ENCODE data around the gene ACRV1. TPM values are rescaled to one million over a fixed set of nuclear protein-coding genes. Genes with fewer than 3 reads are reported as not detected.

The ACRV1 gene
- total and polyA plus RNA-seq, 4 donors: not detected

DNA sequence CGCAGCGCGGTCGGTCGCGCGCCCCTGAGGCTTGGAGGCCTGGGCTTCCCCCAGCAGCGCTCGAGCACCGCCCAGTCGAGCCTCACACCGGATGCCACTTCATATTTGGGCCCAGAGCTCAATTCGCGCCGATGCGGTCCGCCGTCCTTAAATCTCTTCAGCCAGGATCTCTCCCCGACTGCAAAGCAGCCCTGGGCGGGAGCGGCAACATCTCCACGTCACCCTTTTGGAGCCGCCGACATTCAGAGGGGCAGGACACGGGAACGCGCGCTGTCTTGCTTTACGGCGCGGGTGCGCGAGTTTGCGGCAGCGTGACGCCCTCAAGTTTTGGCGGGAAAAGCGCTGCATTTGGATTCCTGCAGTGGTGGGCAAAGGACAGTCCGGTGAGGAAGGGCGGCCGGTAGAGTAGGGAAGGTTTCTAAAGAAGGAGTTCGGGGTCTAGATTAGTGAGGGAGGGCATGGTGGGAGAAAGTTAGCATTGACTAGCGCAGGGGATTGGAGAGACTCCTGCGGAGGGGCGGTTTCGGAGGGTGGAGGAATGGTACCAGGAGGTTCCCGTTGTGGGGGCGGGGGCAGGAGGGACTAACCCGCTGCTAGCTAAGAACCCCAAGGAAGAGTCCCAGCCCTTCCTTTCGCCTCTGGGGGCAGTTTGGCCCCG, 54.9 kb downstream of the ACRV1 start:
- DNase-seq (peak; percentile 95 to 97 (median 96)), ATAC-seq (ENCODE audit: insufficient read depth, low FRiP score) (peak; percentile 93)
- TF ChIP-seq, protein P1, sequence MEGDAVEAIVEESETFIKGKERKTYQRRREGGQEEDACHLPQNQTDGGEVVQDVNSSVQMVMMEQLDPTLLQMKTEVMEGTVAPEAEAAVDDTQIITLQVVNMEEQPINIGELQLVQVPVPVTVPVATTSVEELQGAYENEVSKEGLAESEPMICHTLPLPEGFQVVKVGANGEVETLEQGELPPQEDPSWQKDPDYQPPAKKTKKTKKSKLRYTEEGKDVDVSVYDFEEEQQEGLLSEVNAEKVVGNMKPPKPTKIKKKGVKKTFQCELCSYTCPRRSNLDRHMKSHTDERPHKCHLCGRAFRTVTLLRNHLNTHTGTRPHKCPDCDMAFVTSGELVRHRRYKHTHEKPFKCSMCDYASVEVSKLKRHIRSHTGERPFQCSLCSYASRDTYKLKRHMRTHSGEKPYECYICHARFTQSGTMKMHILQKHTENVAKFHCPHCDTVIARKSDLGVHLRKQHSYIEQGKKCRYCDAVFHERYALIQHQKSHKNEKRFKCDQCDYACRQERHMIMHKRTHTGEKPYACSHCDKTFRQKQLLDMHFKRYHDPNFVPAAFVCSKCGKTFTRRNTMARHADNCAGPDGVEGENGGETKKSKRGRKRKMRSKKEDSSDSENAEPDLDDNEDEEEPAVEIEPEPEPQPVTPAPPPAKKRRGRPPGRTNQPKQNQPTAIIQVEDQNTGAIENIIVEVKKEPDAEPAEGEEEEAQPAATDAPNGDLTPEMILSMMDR (IDR thresholded peaks at IDR 0.05; ENCODE audit: control extremely low read depth, extremely low read depth): no peak
- peaks cover 0 to 18% (median 3%) of the 10 kb centered on the region in 5 donors for H3K4me1 ChIP-seq (ENCODE audit: control insufficient read depth in 5 of 5, insufficient read depth in 5 of 5, low read length in 5 of 5)
- H3K9me3 ChIP-seq (ENCODE audit: control insufficient read depth in 4 of 4, insufficient read depth in 3 of 4, low read length in 3 of 4): no peaks in the 10 kb centered on the region
- peaks cover 2 to 5% (median 3%) of the 10 kb centered on the region in 4 donors for H3K36me3 ChIP-seq (ENCODE audit: control insufficient read depth in 4 of 4, insufficient read depth in 4 of 4, low read length in 4 of 4)
- H3K4me3 ChIP-seq: peak overlapping the region; percentile 84
- H3K9ac ChIP-seq (ENCODE audit: insufficient read depth in 1 of 2, low read length in 2 of 2): peak overlapping the region; percentile 47 to 97
- 0 to 1% methylated on average over 51 of the region's 51 CpGs for whole genome bisulfite sequencing, 2 donors
- H3K27me3 ChIP-seq (ENCODE audit: control insufficient read depth in 3 of 3, insufficient read depth in 3 of 3, low read length in 2 of 3): no peaks in the 10 kb centered on the region
- H3K27ac ChIP-seq (ENCODE audit: low read depth in 1 of 2, low read length in 1 of 2): peak overlapping the region; percentile 86 to 99

DNA sequence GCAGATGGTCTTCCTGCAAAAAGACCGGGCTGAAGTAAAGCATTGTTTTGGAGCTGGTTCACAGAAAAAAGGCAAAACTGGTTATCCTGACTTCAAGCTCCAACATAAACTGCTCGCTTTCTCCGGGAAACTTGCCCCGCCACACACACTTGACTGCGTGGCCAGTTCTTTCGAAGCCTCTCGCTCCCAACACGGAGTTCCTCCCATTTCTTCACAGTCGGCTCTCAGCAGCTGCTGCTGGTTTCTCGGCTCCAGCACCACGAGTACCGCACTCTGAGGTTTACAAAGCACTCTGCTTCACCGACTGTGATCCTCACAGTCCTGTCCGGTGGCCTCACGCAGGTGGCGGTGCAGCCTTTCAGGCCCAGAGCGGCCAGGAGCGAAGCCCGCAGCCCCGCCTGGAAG, 55.4 kb downstream of the ACRV1 start:
- 1% methylated on average over 20 of the region's 20 CpGs for WGBS, 2 donors
- DNase-seq: no peak
- peak overlapping the region; percentile 84 for H3K4me3 ChIP-seq
- ATAC-seq (ENCODE audit: insufficient read depth, low FRiP score): peak; percentile 39
- H3K27ac ChIP-seq (ENCODE audit: low read depth in 1 of 2, low read length in 1 of 2): peak overlapping the region; percentile 86 to 99
- peaks cover 0 to 18% (median 3%) of the 10 kb centered on the region in 5 donors for H3K4me1 ChIP-seq (ENCODE audit: control insufficient read depth in 5 of 5, insufficient read depth in 5 of 5, low read length in 5 of 5)
- H3K36me3 ChIP-seq (ENCODE audit: control insufficient read depth in 4 of 4, insufficient read depth in 4 of 4, low read length in 4 of 4): peaks cover 0 to 10% (median 4%) of the 10 kb centered on the region in 4 donors
- no peaks in the 10 kb centered on the region for H3K9me3 ChIP-seq (ENCODE audit: control insufficient read depth in 4 of 4, insufficient read depth in 3 of 4, low read length in 3 of 4)
- no peaks in the 10 kb centered on the region for H3K27me3 ChIP-seq (ENCODE audit: control insufficient read depth in 3 of 3, insufficient read depth in 3 of 3, low read length in 2 of 3)
- peak overlapping the region; percentile 47 to 97 for H3K9ac ChIP-seq (ENCODE audit: insufficient read depth in 1 of 2, low read length in 2 of 2)
- TF ChIP-seq, protein P1 (IDR thresholded peaks at IDR 0.05; ENCODE audit: control extremely low read depth, extremely low read depth): no peak

DNA sequence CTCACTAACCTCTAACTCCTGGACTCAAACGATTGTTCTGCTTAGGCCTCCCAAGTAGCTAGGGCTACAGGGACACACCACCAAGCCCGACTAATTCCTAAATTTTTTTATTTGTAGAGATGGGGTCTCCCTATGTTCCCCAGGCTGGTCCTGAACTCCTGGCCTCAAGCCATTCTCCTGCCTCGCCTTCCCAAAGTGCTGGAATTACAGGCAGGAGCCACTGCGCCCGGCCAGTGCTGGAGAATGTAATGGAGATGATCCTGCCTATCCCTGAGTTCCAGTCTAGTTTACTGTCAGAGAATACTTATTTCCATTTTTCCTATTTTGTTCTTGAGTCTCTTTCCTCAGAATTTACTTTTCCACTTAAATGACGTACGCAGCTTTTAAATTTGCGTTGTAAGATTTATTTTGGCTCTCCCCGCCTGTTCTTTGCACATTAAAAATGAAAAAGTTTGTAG, 55.9 kb downstream of the ACRV1 start, which contains the start of gene CHEK1:
CHEK1 (plus strand) TSS at position 408 of the 458 bp plus-strand sequence. CDS start 1,606 bp downstream, outside the sequence.
- ATAC-seq (ENCODE audit: insufficient read depth, low FRiP score): no peak
- Histone ChIP-seq H3K9ac (ENCODE audit: insufficient read depth in 1 of 2, low read length in 2 of 2) (peak within 1 kb of the TSS; percentile 47 to 97), H3K4me1 (ENCODE audit: control insufficient read depth in 5 of 5, insufficient read depth in 5 of 5, low read length in 5 of 5) (peaks cover 0 to 18% (median 3%) of the 10 kb centered on the region in 5 donors), H3K9me3 (ENCODE audit: control insufficient read depth in 4 of 4, insufficient read depth in 3 of 4, low read length in 3 of 4) (no peaks in the 10 kb centered on the region), H3K4me3 (peak within 1 kb of the TSS; percentile 84), H3K36me3 (ENCODE audit: control insufficient read depth in 4 of 4, insufficient read depth in 4 of 4, low read length in 4 of 4) (peaks cover 4 to 14% (median 6%) of the 10 kb centered on the region in 4 donors), H3K27ac (ENCODE audit: low read depth in 1 of 2, low read length in 1 of 2) (peak within 1 kb of the TSS; percentile 86 to 99), H3K27me3 (ENCODE audit: control insufficient read depth in 3 of 3, insufficient read depth in 3 of 3, low read length in 2 of 3) (no peaks in the 10 kb centered on the region)
- TF ChIP-seq, protein P1 (IDR thresholded peaks at IDR 0.05; ENCODE audit: control extremely low read depth, extremely low read depth): no peak
- WGBS, 2 donors: 57 to 64% methylated on average over 9 of the region's 9 CpGs
- DNase-seq: no peak
